Fibroblast of mammary gland (primary cell): ENCODE measurements around the gene AUTS2.

ENCODE experiments used
- DNase-seq: peaks from one replicate; pipeline ENCODE4 v3.0.0-alpha.2; 2010; ENCODE audit warnings: low read depth
- H3K4me3 ChIP-seq: 2 replicates; pipeline ENCODE4 v1.5.1; 2011; ENCODE audit warnings: low read depth, mild to moderate bottlenecking, low read length, moderate library complexity; ENCODE audit not compliant: control insufficient read depth
- CTCF ChIP-seq: conservative IDR thresholded peaks from 2 replicates; pipeline ENCODE4 v1.5.1; 2011; ENCODE audit warnings: low read depth, low read length, inconsistent platforms; ENCODE audit not compliant: control insufficient read depth, insufficient read depth

AUTS2 gene

GRCh38 chr7:70700941-70701425 is 1102.7 kb downstream of the AUTS2 start:
- TF ChIP-seq CTCF = no peak
- no peak overlapping the region for H3K4me3 ChIP-seq
- DNase-seq = no peak

GRCh38 chr7:70701477-70701876 is 1103.2 kb downstream of the AUTS2 start:
- TF ChIP-seq CTCF = no peak
- no peak overlapping the region for H3K4me3 ChIP-seq
- no peak for DNase-seq

GRCh38 chr7:70701991-70702390 is 1103.7 kb downstream of the AUTS2 start:
- TF ChIP-seq CTCF = no peak
- no peak overlapping the region for H3K4me3 ChIP-seq
- DNase-seq = no peak

GRCh38 chr7:70703785-70704184 is 1105.5 kb downstream of the AUTS2 start:
- TF ChIP-seq CTCF = no peak
- no peak overlapping the region for H3K4me3 ChIP-seq
- no peak for DNase-seq

- no peak for TF ChIP-seq CTCF
- DNase-seq = no peak
- no peak overlapping the region for H3K4me3 ChIP-seq
Measured at GRCh38 chr7:70704831-70705346, 1106.6 kb downstream of the AUTS2 start.

- no peak overlapping the region for H3K4me3 ChIP-seq
- TF ChIP-seq CTCF = no peak
- DNase-seq = no peak
Measured at GRCh38 chr7:70706204-70706603, 1107.9 kb downstream of the AUTS2 start.

- no peak for TF ChIP-seq CTCF
- no peak for DNase-seq
- H3K4me3 ChIP-seq = no peak overlapping the region
Measured at GRCh38 chr7:70706698-70707097, 1108.4 kb downstream of the AUTS2 start.
